ENCODE results near the gene NEU2. TPM values are rescaled to one million over a fixed set of nuclear protein-coding genes. Genes with fewer than 3 reads are reported as not detected.

The NEU2 gene
- total RNA-seq, 1 experiment from 2014 or later: not detected

DNA sequence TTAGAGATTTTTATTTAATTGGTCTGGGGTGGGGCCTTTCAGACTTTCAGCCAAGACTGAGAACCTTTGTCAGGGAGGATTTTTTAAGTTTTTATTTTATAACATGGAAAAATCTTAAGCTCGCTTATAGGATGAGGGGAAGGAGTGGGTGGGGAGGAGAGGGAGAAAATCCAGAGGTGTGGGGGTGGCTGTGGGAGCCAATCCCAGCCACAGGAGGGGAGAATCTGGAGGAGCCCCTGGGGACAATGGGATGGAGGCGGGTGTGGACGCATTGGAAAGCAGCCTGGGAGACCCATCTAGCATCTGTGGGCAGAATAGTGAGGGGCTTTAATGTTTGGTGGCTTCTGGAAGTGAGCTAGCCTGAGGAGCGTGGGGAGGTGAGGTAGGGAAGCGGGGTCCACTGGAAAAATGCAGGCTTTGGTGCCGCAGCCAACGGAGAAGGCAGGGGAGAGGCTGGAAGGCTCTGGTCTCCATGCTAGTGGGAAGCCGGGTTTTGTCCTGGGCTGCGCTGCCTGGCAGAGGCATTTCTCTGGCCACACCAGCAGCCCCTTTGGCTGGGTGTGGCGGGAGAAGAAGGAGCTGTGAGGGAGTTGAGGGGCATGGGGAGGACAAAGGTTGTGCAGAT is 16.2 kb downstream of the NEU2 start:
- DNase-seq (ENCODE audit: low read depth, low spot score) (no peak), ATAC-seq (no peak)
- H3K9ac ChIP-seq (ENCODE audit: low read length): no peak overlapping the region
- H4K20me1 ChIP-seq (ENCODE audit: insufficient read depth): no peaks in the 10 kb centered on the region
- H3K9me2 ChIP-seq (ENCODE audit: insufficient read depth): no peaks in the 10 kb centered on the region
- no TSS peak for BruUV-seq (replicated peaks)
- ChIA-PET POLR2A (no interaction called here), RAD21 (ENCODE audit: low non-redundant PET in 1 of 2, low total read pairs in 2 of 2, uncharacterized antibody in 2 of 2, unreplicated experiment in 2 of 2) (no interaction called here), CTCF (no interaction called here)
- H3K4me2 ChIP-seq (ENCODE audit: low read length): no peak overlapping the region
- H3K27ac ChIP-seq (ENCODE audit: low read depth, low read length): no peak overlapping the region
- no peaks in the 10 kb centered on the region for H3K9me3 ChIP-seq (ENCODE audit: control insufficient read depth in 1 of 2, insufficient read depth in 1 of 2, low read depth in 1 of 2, low read length in 2 of 2)
- no peak overlapping the region for H3K4me3 ChIP-seq (replicated peaks in 1 of 2; ENCODE audit: low read depth in 1 of 2, low read length in 2 of 2)
- H3K79me2 ChIP-seq (ENCODE audit: insufficient read depth, low read length): no peaks in the 10 kb centered on the region
- H3K4me1 ChIP-seq (ENCODE audit: control insufficient read depth in 1 of 2, insufficient read depth in 2 of 2, low read length in 2 of 2): peaks cover under 1 to 16% of the 10 kb centered on the region in 2 experiments; a peak in 2 of 4 replicates
- H3K36me3 ChIP-seq (ENCODE audit: control insufficient read depth in 1 of 2, insufficient read depth in 2 of 2, low read length in 2 of 2): no peaks in the 10 kb centered on the region
- no peak overlapping the region for H2AFZ ChIP-seq (ENCODE audit: low read depth, low read length, poor library complexity, severe bottlenecking)
- intact Hi-C loops (cut with micrococcal nuclease): no loop called here
- TF ChIP-seq CBX3 (IDR thresholded peaks at IDR 0.05; ENCODE audit: low read depth): no peak
- no peak for TF ChIP-seq POLR2A (IDR thresholded peaks at IDR 0.05; ENCODE audit: borderline replicate concordance, extremely low read depth, insufficient read depth, insufficient read length)
- TF ChIP-seq EGR1 (IDR thresholded peaks at IDR 0.05; ENCODE audit: low read depth): no peak
- no peak for TF ChIP-seq ELF1 (IDR thresholded peaks at IDR 0.05; ENCODE audit: borderline replicate concordance, low read depth)
- no peak for TF ChIP-seq SP1 (IDR thresholded peaks at IDR 0.05; ENCODE audit: low read depth)
- no peak for TF ChIP-seq ZNF274 (IDR thresholded peaks at IDR 0.05; ENCODE audit: low read depth, low read length)
- TF ChIP-seq, protein P1, sequence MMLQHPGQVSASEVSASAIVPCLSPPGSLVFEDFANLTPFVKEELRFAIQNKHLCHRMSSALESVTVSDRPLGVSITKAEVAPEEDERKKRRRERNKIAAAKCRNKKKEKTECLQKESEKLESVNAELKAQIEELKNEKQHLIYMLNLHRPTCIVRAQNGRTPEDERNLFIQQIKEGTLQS (IDR thresholded peaks at IDR 0.05): no peak
- TF ChIP-seq, protein P2, sequence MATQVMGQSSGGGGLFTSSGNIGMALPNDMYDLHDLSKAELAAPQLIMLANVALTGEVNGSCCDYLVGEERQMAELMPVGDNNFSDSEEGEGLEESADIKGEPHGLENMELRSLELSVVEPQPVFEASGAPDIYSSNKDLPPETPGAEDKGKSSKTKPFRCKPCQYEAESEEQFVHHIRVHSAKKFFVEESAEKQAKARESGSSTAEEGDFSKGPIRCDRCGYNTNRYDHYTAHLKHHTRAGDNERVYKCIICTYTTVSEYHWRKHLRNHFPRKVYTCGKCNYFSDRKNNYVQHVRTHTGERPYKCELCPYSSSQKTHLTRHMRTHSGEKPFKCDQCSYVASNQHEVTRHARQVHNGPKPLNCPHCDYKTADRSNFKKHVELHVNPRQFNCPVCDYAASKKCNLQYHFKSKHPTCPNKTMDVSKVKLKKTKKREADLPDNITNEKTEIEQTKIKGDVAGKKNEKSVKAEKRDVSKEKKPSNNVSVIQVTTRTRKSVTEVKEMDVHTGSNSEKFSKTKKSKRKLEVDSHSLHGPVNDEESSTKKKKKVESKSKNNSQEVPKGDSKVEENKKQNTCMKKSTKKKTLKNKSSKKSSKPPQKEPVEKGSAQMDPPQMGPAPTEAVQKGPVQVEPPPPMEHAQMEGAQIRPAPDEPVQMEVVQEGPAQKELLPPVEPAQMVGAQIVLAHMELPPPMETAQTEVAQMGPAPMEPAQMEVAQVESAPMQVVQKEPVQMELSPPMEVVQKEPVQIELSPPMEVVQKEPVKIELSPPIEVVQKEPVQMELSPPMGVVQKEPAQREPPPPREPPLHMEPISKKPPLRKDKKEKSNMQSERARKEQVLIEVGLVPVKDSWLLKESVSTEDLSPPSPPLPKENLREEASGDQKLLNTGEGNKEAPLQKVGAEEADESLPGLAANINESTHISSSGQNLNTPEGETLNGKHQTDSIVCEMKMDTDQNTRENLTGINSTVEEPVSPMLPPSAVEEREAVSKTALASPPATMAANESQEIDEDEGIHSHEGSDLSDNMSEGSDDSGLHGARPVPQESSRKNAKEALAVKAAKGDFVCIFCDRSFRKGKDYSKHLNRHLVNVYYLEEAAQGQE (IDR thresholded peaks at IDR 0.05; ENCODE audit: low read depth): no peak
- H3K27me3 ChIP-seq (ENCODE audit: insufficient read depth, low read length): no peaks in the 10 kb centered on the region

All from HCT116 (cell line).